GM18499 (cell line): Measurements from ENCODE around the gene RAB8B.

Experiments
- ATAC-seq: cut with Tn5 transposase; IDR thresholded peaks from one replicate; pipeline ENCODE4 v1.9.1; 2021; ENCODE audit warnings: moderate number of reproducible peaks; ENCODE audit not compliant: insufficient read depth, unreplicated experiment

Gene RAB8B

DNA sequence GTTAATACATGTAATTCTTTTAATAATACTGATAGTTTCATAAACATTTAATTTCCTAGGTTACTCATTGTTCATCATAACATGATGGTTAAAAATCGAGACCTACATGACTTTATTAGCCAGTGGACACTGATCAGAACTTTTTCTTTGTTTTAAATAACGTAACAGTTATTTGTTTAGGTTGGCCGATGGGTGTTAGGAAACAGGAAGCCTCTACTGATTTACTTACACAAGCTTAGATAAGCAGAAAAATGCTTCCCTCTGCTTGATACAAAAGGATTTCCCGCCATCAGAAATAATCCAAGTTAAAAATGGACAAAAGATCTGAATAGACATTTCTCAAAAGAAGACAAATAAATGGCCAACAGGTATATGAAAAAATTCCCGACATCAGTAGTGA is 71.4 kb downstream of the RAB8B start:
- no peak for ATAC-seq

DNA sequence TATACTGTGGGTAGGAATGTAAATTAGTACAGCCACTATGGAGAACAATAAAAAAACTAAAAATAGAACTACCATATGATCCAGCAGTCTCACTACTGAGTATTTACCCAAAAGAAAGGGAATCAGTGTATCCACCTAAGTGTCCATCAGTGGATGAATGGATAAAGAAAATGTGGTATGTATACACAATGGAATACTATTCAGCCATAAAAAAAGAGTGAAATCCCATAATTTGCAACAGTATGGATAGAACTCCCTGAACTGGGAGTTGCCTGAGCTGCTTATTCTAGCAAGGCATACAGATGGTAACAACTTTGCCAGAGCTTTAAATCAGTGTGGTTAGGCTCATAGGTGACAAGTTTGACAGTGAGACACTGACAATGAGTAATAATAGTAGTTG is 71.9 kb downstream of the RAB8B start:
- ATAC-seq, result no peak

DNA sequence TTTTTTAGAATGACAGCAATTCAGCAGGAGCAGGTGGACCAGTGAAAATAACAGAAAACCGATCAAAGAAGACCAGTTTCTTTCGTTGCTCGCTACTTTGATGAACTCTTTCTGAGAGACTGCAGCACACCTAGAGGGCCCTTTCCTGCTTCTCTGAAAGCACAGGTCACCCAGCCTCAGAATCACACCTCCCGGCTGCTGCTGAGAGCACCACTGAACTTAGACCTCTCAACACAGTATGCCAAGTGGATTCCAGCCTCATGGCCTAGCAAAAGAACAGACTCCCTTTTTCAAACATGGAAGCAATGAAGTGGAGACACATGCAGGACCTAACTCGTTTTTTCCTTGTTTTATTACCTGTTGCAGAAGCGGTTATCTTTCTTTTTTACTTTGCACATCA is 74.1 kb downstream of the RAB8B start:
- ATAC-seq, result no peak

DNA sequence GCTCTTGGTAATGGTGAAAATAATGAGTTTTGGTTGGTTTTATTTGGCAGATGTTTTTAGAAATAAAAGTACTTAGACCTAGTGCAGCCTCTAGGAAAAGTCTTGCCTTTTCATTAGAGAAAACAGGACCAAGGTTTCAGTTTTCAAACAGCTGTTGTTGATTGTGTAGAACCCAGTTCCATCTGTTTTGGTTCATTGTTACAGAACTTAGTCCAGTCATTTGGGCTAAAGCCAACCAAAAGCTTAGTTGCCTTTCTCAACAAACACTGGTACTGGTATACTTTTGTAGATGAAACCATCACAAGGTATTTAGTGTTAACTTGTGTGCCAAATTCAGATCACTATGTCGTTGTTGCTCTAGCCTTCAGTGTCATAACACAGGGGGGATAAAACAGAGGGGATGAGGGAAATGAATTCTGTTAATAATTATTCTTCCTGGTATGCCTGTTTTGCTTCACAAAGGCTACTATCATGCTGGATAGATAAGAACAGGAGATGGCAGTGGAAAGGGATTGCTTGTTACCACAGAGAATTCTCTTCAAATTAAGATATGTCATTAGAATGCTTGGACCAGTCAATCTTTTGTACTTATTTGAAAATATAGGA is 75.4 kb downstream of the RAB8B start:
- no peak for ATAC-seq

DNA sequence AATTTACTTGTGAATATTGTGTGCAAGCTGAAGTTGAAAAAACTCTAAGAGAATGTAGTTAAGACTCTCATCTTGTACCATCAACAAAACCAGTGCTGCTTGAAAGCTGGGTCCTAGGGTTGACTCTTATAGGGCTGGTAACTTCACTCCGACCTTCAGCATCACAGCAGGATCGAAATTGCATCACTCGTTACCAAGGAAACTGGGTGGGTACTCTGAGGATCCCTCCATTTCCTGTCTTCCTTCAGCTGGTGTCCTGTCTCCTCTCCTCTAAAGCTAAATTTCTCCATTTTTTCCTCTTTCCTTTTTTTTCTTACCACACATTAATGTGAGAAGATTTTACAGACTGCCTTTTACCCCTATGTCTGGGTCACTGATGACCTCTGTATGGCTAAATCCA is 85.0 kb downstream of the RAB8B start:
- ATAC-seq, result no peak

DNA sequence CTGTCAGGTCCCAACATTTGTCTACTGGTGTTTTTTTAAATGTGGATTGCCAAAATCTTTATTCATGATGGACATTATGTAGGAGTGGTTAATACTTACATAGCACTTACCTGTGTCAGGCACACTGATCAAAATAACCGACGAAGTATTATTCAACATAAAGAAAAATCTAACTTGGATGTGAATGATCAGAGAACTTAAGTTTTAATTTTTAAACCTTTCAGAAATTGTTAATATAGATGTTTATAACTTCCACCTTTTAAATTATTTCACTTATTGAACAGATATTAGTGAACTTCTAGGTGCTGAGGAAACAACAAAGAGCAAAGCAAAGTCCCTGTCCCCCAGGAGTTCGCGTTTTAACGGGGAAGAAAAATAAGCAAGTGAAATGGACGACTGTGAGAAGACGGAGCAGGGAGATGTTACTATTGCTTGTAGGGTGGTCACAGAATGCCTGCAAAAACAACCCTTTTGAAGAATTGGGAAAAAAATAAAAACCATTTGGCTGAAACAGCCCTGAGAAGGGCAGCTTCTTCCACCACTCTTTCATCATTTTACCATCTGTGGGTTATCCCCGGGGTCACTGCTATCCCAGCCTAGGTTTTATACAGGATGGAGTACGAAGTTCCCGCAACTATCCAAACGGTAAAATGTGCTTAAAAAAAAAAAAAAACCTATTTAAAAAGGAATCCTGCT is 87.1 kb downstream of the RAB8B start:
- no peak for ATAC-seq

DNA sequence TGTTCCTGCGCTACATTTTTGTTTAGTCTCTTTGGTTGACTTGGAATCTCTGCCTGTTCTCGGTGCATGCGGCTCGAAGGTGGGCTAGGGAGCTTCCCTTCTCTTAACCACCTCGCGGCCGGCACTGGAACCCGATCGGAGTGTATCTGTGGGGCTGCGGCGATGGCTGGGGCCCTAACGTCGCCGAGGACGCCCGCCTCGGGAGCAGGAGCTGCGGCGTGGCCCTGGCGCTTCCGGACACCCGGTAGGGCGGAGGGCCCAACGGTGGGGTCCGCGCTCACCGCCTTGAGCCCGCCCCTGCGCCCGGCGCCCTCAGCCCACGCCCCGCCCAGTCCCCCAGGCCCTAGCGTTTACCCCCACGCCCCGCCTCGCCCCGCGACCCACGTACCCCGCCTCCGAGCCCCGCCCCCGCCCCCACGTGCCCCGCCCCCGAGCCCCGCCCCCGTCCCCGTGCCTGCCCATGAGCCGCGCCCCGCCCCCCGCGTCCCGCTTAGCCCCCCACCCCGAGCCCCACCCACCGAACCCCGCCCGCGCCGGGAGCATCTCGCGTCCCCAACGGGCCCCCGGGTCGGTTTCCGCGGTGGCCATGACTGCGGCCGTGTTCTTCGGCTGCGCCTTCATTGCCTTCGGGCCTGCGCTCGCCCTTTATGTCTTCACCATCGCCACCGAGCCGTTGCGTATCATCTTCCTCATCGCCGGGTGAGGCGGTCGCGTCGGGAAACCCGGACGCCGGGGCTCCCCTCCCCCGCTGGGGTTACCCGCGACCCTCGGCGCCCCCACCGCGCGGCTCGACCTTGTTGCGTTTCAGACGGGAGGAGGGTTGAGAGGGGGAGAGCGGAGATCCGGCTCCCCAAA is 87.9 kb downstream of the RAB8B start, which contains the start of gene APH1B:
TSS of gene APH1B (plus strand) at position 568 of the 855 bp plus-strand sequence. CDS start at position 587, 19 bp downstream.
- ATAC-seq, result no peak

DNA sequence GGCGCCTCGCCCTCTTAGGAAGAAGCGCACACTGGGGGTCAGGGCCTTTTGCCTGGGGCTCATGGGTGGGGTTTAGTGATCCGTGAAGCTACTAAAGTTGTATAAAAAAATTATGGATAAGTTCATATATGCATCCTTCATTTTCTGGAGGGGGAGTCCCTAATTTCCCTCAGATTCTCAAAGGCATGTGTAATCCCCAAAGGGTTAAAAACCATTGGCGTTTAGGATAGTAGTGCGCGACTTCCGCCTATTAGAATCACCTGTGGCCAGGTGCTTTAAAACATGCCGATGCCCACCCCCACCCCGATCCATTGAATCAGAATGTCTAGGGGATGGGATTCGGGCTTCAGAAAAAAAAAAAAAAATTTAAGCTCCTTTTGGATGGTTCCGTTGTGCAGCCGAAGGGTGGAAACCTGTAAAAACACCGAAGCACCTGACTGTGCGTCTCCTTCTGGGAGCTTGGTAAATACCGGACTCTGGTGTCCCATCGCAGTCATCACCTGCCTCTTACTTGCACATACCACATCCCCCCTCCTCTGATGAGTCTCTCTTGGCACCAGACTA is 88.6 kb downstream of the RAB8B start:
- no peak for ATAC-seq

DNA sequence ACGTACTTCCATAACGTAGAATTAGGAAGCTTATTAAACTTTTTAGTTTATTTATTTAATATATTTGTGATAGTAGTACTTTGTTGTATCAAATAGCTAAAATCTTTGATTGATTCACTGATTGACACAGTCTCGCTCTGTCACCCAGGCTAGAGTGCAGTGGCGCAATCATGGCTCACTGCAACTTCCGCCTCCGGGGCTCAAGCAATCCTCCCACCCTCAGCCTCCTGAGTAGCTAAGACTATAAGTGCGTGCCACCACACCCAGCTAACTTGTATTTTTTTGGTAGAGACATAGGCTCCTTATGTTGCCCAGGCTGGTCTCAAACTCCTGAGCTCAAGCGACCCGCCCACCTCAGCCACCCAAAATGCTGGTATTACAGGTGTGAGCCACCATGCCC is 93.7 kb downstream of the RAB8B start:
- ATAC-seq, result no peak

DNA sequence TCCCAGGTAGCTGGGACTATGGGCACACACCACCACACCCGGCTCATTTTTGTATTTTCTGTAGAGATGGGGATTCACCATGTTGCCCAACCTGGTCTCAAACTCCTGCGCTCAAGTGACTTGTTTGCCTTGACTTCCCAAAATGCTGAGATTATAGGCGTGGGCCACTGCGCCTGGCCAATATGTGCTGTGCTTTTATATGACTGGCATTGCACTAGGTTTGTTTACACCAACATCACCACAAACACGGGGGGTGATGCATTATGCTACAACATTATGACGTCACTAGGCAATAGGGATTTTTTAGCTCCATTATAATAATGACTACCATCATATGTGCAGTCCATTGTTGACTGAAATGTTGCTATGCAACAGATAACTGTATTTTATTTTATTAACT is 94.9 kb downstream of the RAB8B start:
- ATAC-seq, result no peak

DNA sequence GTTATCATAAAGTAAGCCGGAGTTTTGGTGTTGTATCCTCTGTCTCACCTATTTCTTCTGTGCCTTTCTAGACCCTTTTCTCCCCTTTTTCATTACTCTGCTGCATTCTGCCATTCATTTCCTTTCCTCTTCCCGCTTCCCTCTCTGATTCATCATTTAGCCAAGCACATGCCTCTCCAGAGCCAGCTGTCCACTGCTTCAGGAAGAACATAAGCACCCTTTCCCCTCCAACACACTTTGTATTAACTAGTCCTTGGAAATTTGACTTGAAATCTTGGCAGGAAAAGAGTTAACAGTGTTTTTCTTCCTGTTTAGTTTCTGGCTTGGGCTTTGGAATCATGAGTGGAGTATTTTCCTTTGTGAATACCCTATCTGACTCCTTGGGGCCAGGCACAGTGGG is 97.7 kb downstream of the RAB8B start:
- ATAC-seq, result no peak

DNA sequence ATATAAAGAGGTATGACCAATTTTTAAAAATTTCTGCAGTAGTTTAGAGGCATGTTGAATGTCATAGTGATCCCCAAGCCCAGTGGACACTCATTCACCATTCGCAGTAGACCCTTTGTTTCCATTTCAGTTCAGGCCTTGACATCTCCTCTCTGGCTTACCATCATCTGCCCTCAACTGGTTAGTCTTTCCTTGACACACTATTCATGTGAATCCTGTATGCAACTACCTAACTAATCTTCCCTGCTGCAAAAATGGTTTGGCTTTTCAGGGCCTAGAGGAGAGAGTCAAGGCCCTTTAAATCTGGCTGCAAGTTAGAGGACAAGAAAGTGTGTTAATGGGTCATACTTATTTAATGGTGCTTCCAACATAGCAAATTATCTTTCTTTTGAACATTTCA is 98.9 kb downstream of the RAB8B start:
- no peak for ATAC-seq

DNA sequence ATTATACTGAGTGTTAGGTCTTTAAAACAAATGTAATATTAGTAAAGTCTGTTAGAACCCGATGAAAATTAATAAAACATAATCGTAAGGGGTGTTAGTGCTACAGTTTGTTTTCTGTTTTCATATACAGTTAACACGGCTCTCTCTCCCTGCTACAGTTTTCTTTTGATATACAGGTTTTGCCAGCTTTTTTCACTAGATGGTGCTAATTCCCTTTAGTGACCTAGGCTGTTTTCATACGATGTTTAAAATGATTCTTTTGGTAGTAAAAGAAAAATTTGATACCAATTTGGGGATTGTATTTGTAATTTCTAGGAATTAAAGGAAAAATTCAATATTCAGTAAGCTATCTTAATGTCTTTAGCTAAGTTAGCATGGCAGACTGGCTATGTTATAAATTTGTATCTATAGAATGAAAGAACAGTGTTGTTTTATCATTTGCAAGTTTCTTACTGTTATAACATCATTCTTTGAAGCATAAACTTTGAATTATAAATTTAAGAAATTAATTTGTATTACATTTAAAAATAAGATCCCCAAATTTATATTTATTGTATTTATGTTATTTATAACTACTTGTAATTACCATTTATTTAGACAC is 99.5 kb downstream of the RAB8B start:
- no peak for ATAC-seq

DNA sequence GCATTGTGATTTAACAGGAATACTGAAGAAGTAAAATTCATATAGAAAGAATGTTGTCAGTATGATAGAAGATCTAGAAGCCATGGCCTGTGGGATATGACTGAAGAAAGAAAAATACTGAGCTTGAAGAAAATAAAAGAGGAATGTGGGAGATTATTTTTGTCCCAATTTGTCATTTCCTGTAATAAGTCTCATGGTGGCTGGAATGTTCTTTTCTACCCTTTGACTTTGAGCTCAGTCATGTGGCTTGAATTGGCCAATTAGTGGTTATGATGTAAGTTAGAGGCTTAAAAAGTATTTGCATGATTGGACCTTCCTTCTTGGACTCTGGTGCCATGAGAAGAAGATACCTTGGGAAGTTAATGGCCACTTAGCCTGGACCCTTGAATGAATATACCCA is 102.1 kb downstream of the RAB8B start:
- ATAC-seq, result no peak

DNA sequence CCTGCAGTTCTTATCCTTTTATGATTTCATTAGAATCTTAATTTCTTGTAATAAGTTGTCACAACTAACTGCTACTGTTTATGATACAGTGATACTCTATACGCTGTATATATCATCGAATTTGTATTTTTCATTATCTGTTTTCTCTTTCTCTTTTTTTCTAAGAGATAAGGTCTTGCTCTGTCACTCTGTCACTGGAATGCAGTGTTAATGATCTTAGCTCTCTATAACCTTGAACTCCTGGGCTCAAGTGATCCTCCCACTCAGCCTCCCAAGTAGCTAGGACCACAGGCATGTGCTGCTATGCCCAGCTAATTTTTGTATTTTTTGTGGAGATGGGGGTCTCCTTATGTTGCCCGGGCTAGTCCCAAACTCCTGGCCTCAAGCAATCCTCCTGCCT is 102.8 kb downstream of the RAB8B start:
- no peak for ATAC-seq

DNA sequence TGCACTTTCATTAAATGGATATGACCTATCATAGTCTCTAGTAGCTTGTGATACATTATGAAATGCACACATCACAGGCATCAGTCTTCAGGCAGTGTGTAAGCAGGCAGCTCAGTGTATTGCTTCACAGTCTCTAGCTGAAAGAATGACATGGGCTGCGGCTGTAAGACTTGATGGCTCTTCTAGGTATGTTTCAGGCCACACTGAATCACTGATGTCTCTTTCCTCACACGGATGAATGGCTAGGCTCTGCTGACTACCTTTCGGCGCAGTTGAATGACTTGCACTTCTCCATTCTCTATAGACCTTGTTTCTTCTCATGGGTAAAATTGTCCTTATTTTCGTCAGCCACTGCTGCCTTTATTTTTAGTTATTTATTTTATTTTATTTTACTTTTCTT is 103.4 kb downstream of the RAB8B start:
- ATAC-seq, result no peak

DNA sequence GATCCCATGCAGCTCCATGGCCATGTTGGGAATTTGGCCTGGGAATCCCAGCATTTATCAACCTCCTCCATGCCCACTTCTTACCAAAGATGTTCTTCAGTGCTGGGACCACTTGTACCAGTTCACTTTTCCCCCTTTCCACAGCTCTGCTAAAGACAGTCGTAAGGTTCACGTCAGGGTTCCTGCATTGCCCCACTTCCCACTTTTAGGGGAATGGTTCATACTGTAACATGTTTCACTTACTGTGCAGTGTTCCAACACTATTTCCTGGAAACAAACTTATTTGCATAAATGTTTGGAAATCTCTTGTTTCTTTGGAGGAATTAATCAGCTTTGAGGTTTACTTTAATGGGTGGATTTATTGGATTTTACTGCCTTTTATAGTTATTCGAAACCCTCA is 105.0 kb downstream of the RAB8B start:
- no peak for ATAC-seq

DNA sequence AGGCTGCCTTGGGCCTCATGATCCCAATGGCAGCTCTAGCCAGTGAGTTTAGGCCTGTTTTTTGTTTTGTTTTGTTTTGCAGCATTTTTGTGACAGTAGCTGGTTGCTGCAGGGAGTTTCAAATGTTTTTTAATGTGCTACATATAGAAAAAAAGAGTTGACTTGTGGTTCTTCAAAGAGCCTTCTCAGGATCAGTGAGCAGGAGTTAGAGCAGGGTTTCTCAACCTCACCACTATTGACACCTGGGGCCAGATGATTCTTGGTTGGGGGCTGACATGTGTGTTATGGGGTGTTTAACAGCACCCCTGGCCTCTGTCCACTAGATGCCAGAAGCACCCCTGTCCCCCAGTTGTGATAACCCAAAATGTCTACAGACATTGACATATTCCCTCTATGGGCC is 105.9 kb downstream of the RAB8B start:
- no peak for ATAC-seq

DNA sequence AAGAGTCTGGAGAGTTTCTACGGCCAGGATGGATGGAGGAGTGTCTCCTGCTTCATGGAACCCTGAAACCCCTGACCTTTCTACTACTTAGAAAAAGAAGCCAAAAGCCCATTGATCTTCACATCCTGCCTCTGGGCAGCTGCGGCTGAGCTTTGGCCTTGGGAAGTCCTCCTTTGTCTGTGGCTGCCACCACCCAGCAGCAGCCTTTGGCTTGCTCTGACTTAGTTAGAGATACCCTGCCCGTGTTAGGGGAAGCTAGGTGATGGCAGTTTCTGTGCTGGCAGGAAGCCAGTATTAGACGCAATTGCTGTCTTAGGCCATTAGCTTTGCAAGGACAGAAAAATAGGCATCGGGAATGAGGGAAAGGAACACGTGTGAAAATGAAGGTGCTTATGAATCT is 106.8 kb downstream of the RAB8B start:
- no peak for ATAC-seq

DNA sequence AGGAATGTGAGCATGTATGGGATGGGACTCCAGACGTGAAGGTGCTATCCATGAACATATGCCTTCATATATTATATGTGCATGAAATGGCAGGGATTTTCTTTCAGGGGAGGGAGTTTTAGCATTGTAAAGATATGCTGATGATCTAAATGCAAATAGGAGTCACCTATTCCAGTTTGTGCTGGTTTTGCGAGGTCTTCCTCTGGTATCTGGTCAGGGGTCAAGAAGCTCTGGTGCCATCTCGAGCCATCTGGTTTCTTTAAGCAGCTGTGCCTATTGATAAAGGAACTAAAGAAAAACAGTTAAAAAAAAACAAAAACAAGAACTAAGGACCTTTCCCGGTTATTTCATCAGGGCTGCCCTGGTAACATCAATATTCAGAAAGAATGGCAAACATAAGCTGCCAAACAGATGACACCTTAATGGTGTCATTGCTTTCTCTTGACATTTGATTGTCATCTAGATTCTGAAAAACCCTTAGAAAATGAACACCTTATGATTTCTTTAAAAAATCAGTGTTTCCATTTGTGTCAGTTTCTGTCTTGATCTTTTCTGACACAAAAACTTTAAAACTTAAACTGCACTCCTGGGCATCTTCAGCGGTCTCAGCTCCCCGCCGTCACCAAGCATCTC is 110.7 kb downstream of the RAB8B start:
- no peak for ATAC-seq
